HG03103 (cell line): ENCODE results near the gene CYP3A5.
"Not testable (repeated sequence)": the region's sequence is repeated elsewhere in the genome, so short reads cannot be mapped to it uniquely, and the experiment has no call there.

Experiments
- ATAC-seq: cut with Tn5 transposase; IDR thresholded peaks from one replicate; pipeline ENCODE4 v1.9.1; 2021; ENCODE audit warnings: low read depth; ENCODE audit not compliant: unreplicated experiment

CYP3A5 gene

GRCh38 chr7:99679400-99680191 lies at the start of gene CYP3A5:
Gene CYP3A5, minus strand, starts transcription at chr7:99679996. Its CDS starts 100 bp downstream, at chr7:99679896.
- ATAC-seq: no peak

GRCh38 chr7:99728615-99729014 lies 48.8 kb upstream of the CYP3A5 start:
- ATAC-seq: no peak

GRCh38 chr7:99723201-99723600 lies 43.4 kb upstream of the CYP3A5 start:
- ATAC-seq: not testable (repeated sequence)

- ATAC-seq: no peak
Observed at GRCh38 chr7:99720800-99721595, 41.2 kb upstream of the CYP3A5 start.

GRCh38 chr7:99719996-99720769 lies 40.4 kb upstream of the CYP3A5 start:
- no peak for ATAC-seq

GRCh38 chr7:99713995-99714570 lies 34.3 kb upstream of the CYP3A5 start:
- no peak for ATAC-seq

GRCh38 chr7:99709838-99710578 lies 30.2 kb upstream of the CYP3A5 start:
- no peak for ATAC-seq

- ATAC-seq: no peak
Observed at GRCh38 chr7:99709260-99709659, 29.5 kb upstream of the CYP3A5 start.

GRCh38 chr7:99707096-99707495 lies 27.3 kb upstream of the CYP3A5 start:
- no peak for ATAC-seq

GRCh38 chr7:99699946-99700345 lies 20.1 kb upstream of the CYP3A5 start:
- no peak for ATAC-seq

- not testable (repeated sequence) for ATAC-seq
Observed at GRCh38 chr7:99698867-99699730, 19.3 kb upstream of the CYP3A5 start.

- ATAC-seq: no peak
Observed at GRCh38 chr7:99694912-99695304, 15.1 kb upstream of the CYP3A5 start.

- no peak for ATAC-seq
Observed at GRCh38 chr7:99694201-99694911, 14.6 kb upstream of the CYP3A5 start.

GRCh38 chr7:99693427-99694200 lies 13.8 kb upstream of the CYP3A5 start:
- ATAC-seq: no peak

- no peak for ATAC-seq
Observed at GRCh38 chr7:99693100-99693426, 13.3 kb upstream of the CYP3A5 start.

- ATAC-seq: not testable (repeated sequence)
Observed at GRCh38 chr7:99692563-99692962, 12.8 kb upstream of the CYP3A5 start.

GRCh38 chr7:99691658-99692057 lies 11.9 kb upstream of the CYP3A5 start:
- ATAC-seq: not testable (repeated sequence)

- not testable (repeated sequence) for ATAC-seq
Observed at GRCh38 chr7:99690918-99691317, 11.1 kb upstream of the CYP3A5 start.
